ENCODE results near the gene KNTC1.
"Not testable (repeated sequence)": the region's sequence is repeated elsewhere in the genome, so short reads cannot be mapped to it uniquely, and the experiment has no call there.

Gene KNTC1

DNA sequence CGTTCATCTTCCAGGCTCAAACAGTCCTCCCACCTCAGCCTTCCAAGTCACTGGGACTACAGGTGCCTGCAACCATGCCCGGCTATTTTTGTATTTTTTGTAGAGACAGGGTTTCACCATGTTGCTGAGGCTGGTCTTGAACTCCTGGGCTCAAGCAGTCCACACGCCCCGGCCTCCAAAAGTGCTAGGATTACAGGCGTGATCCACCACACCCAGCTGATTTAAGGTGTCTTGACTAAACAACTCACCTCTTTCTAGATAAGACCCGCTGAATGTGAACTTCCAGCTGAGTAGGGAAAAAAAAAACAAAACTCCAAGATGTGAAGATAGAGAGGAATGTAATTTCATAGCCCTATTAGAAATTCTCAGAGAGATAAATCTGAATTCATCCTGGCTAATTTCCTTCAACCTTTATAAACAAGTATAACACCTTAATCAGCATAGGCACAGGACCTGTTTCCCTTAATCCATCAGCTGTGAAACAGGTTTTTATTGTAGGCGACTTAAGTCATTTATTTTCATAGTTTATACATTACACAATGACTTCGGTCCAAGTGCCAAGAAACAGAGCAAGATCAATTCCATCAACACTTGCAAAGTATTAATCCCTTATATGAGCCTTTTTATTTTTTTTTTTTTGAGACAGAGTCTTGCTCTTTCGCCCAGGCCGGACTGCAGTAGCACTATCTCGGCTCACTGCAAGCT lies 124.6 kb downstream of the KNTC1 start:
- no peak for FAIRE-seq
- DNase-seq (ENCODE audit: low spot score) = no peak

GRCh38 chr12:122653291-122653690 lies 126.2 kb downstream of the KNTC1 start:
- not testable (repeated sequence) for DNase-seq (ENCODE audit: low spot score); FAIRE-seq

GRCh38 chr12:122656298-122656697 lies 129.2 kb downstream of the KNTC1 start:
- DNase-seq (ENCODE audit: low spot score) = no peak
- no peak for FAIRE-seq

GRCh38 chr12:122659579-122659978 lies 132.5 kb downstream of the KNTC1 start:
- FAIRE-seq (no peak), DNase-seq (ENCODE audit: low spot score) (no peak)

- no peak for FAIRE-seq
Measured at GRCh38 chr12:122661246-122661645, 134.2 kb downstream of the KNTC1 start.

GRCh38 chr12:122661938-122662337 lies 134.9 kb downstream of the KNTC1 start:
- FAIRE-seq (no peak), DNase-seq (ENCODE audit: low spot score) (no peak)

More at GRCh38 chr12:122661246-122661645, 134.2 kb downstream of the KNTC1 start:
- DNase-seq (ENCODE audit: low spot score) = no peak

DNA sequence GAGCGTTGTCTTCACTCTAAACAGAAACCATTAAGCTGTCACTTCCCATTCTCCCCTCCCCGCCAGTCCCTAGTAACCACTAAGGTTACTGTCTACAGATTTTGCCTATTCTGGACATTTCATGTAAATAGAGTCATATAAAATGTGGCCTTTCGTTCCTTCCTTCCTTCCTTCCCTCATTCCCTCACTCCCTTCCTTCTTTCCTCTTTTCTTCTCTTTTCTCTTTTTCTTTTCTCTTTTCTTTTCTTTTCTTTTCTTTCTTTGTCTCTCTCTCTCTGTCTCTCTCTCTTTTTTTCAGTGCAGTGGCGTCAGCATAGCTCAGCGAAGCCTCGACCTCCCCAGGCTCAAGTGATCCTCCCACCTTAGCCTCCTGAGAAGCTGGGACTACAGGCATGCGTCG lies 138.3 kb downstream of the KNTC1 start:
- no peak for FAIRE-seq
- DNase-seq (ENCODE audit: low spot score) = no peak

- no peak for FAIRE-seq
Measured at GRCh38 chr12:122665759-122666158, 138.7 kb downstream of the KNTC1 start.

GRCh38 chr12:122668268-122668667 lies 141.2 kb downstream of the KNTC1 start:
- FAIRE-seq (no peak), DNase-seq (ENCODE audit: low spot score) (no peak)

More at GRCh38 chr12:122665759-122666158, 138.7 kb downstream of the KNTC1 start:
- DNase-seq (ENCODE audit: low spot score) = no peak

- FAIRE-seq (no peak), DNase-seq (ENCODE audit: low spot score) (no peak)
Measured at GRCh38 chr12:122669397-122670070, 142.5 kb downstream of the KNTC1 start.

DNA sequence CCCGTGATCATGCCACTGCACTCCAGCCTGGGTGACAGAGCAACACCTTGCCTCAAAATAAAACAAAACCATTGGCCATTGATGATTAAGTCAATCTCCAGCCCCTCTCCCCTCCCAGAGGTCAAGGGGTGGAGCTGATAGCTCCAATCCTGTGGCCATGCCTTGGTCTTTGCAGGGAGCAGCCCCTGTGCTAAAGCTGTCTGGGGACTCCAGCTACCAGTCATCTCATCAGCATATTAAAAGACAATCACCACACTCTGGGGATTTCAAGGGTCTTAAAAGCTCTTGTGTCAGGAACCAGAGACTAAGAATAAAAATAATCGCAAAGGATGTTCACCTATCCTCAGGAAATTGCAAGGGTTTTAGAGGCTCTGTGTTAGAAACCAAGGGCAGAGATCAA lies 145.5 kb downstream of the KNTC1 start:
- DNase-seq (ENCODE audit: low spot score) (no peak), FAIRE-seq (no peak)
